G401 (cell line): ENCODE results near the gene CRISPLD2. TPM values are rescaled to one million over a fixed set of nuclear protein-coding genes. Genes with fewer than 3 reads are reported as not detected.
A peak's percentile ranks its signal among the peaks of the same experiment; 100 is the strongest.

Experiments
- DNase-seq: peaks from one replicate; pipeline ENCODE4 v3.0.0-alpha.2; 2015; ENCODE audit warnings: low spot score
- in situ Hi-C: cut with HindIII; loops from 2 replicates; pipeline ENCODE4 v1.10.0; 2016; ENCODE audit warnings: low sequenced_read_pairs, mixed read lengths
- total RNA-seq: library from RNA; depleted of rRNA; stranded (reverse); fragments of >200 nt; shearing (Covaris generic); gene quantifications from 2 replicates; pipeline ENCODE4 v1.2.3, GENCODE V29; 2014

The CRISPLD2 gene
- total RNA-seq, 1 experiment from 2014 or later, result 0.03 TPM

DNA sequence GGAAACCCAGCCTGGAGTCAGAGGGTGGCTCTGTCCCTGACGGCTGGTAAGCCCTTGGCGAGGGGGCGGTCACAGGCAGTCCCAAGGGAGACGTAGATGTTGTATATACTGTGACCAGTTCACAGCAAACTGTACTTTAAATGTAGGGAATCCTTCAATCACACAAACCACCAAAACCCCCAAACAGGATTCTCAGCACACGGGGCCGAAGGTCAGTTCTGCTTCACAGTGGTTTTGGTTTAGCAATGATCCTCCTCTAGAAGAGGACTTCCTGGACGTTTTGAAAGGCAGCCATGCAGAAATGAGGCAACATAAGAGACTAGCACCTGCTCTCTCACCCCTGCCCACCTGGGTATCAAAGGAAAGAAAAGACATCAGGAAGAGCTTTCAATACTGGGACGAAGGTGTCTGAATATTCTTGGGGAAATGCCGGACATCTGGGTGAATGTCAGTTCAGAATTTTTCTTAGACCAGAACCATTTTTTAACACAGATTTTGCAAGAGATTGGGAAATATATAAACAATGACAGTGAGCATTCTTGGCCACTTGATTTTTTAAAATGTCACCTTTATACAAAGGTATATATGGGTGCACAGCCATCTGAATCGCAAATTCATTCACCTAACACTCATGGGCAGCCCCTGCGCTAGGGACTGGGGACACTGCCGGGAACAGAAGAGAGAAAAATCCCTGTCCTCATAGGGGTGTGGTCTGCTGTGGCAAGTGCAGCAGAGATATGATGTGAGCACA is 74.2 kb downstream of the CRISPLD2 start:
- in situ Hi-C loops, result no loop called here
- DNase-seq, result no peak

DNA sequence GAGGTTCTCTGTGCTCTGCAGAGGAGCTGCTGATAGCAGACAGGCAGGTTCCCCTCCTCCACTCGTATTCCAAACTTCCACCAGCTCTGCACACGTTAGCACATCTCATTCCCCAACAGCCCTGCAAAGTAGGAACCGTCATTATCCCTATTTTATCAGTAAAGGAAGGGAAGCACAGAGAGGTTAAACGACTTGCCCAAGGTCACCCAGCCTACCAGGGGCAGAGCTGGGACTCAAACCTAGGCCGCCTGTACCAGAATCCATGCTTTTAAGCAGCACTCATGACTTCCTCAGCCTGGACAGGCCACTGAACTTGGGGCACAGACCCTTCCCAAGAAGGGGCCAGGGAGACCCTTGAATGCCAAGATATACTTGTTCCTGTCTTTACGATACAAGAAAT is 75.2 kb downstream of the CRISPLD2 start:
- no peak for DNase-seq
- in situ Hi-C loops, result no loop called here

DNA sequence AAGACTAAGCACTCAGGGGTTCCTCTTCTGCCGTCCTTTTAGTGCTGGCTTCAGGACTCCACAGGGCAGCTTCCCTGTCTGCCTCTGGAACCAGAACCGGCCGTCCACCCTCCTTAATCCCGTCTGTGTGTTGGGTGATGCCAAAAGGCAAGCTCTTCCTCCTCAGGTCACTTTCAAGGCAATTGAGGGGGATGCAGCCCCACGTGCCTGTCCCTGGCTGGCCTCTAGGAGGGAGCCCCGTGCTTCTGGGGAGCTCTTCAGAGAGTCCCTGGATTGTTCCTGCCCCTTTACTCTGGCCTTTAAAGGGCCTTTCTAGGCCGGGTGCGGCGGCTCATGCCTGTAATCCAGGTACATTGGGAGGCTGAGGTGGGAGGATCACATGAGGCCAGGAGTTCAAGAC is 77.1 kb downstream of the CRISPLD2 start:
- in situ Hi-C loops, result no loop called here
- no peak for DNase-seq

DNA sequence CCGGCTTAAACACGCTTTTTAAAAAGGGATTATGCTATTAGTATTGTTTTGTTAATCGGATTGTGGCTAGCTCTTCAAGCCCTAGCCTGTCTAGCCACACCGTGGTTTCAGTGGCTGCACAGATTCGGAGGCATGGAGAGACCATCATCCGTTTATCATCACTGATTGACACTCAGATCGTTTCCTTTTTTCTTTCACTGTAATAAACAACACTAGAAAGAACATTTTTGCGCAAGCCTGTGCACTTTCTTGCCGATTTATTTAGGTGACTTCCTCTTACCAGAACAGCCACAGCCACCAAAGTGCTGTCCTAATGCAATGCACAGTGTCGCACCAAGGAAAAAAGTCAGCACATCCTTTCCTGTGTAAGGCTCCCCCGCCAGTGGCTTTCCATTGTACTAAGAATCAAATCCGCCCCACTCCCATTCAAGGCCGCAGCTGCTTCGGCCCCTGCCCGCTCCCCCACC is 78.2 kb downstream of the CRISPLD2 start:
- in situ Hi-C loops, result no loop called here
- DNase-seq, result no peak

DNA sequence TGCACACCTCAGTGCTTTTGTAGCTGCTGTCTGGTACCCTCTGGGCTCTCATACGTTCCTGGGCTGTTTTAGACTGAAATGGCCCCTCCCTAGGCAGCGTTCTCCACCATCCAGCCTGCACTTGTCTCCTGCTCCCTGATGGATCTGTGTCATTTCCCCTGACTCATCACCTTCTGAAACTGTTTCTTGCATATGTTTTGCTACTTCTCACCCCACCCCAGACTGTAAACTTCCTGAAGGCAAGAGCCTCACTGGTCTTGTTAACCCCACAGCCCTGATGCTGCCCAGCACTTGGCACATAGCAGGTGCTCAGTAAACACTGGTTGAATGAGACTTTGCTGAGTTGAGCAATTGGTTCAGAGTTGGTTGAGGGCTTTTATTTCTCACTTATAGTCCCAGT is 78.7 kb downstream of the CRISPLD2 start:
- in situ Hi-C loops, result no loop called here
- DNase-seq, result no peak

DNA sequence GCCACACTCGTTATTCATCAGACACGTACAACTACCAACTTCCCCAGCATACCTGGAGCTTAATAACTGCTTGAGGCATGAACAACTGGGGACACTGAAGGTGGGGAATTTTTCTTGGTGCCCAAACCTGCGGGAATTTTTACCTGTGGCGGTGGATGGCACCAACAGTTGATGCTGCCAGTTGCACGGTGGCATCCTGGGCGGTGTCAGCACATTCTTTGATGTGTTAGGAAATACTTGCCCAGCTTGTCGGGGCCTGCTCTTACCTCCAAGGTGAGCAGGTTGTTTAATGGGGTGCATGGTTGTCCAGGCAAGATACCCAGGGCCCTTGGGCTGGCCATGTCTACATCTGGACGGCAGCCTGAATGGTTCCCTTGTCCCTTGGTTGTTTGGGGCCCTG is 79.6 kb downstream of the CRISPLD2 start:
- in situ Hi-C loops, result no loop called here
- DNase-seq, result no peak

DNA sequence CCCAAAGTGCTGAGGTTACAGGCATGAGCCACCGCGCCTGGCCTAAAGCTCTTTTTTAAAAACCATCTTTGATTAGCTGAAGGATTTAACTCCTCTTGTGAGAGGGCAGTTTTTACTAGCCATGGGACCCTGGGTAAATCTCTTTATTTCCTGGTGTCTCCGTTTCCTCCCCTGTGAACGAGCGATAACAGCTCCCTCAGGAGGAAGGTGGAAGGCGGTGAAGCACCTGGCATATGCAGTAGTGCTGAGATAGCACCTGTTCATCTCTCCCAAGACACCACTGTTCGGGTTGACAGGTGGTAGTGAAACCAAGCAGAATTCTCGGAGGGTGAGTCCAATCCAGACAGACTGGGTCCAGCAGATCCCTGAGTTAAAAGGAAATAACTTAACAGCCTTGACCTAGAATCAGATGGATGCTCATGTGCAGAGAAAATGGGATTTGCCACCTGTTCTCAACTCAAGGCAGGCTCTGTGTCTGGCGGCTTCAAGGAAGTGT is 86.2 kb downstream of the CRISPLD2 start:
- peak; percentile 82 for DNase-seq
- in situ Hi-C loops, result no loop called here

DNA sequence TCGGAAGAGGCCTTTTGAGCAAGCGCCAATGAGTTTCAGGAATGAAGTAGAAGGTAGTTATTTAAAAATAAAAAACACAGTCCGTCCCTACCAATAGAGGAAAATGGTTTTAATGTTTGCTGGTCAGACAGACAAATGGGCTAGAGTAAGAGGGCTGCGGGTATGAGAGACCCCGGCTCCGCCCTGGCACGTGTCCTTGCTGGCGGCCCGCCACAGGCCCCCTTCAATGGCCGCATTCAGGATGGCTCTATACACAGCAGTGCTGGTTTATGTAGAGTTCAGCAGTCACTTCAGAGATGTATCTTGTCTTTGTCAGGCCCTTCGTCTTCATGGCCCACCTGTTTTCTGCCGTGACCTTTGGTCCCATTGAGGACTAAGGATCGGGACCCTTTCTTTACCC is 87.3 kb downstream of the CRISPLD2 start:
- in situ Hi-C loops, result no loop called here
- no peak for DNase-seq

DNA sequence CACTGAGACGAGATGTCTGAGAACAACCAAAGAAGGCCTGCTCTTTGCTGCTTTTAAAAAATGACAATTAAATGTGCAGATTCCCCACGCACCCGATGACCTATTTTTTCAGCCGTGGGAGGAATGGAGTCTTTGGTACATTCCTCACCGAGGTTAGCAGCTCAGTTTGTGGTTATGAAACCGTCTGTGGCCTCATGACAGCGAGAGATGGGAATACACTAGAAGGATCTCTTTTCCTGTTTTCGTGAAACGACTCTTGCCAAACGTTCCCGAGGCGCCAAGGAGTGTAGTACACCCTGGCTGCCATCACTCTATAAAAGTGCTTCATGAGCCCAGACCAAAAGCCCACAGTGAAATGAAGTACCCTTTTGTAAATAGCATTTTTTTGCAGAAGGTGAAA is 87.8 kb downstream of the CRISPLD2 start:
- DNase-seq, result no peak
- in situ Hi-C loops, result no loop called here

DNA sequence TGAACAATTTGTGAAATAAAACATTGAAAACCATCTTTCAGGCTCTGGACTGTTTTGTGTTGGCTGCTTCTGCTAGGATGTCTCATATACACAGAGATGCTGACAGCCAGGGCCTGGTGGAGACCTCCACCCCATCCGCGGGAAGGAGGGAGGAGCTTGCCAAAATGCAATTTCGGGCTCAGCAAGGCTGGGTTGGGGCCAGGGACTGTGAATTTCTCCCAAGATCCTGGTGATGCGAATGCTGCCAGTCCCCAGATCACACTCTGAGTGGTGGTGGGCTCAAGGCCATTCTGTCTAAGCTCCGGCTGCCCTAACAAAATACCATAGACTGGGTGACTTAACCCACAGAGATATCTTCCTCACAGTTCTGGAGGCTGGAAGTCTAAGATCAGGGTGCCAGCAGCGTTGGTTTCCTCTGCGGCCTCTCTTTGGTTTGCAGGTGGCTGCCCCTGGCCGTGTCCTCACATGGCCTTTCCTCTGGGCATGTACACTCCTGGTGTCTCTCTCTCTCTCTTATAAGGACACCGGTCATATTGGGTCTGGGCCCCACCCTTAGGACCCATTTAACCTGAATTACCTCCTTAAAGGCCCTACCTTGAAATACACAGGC is 89.8 kb downstream of the CRISPLD2 start:
- in situ Hi-C loops, result no loop called here

DNA sequence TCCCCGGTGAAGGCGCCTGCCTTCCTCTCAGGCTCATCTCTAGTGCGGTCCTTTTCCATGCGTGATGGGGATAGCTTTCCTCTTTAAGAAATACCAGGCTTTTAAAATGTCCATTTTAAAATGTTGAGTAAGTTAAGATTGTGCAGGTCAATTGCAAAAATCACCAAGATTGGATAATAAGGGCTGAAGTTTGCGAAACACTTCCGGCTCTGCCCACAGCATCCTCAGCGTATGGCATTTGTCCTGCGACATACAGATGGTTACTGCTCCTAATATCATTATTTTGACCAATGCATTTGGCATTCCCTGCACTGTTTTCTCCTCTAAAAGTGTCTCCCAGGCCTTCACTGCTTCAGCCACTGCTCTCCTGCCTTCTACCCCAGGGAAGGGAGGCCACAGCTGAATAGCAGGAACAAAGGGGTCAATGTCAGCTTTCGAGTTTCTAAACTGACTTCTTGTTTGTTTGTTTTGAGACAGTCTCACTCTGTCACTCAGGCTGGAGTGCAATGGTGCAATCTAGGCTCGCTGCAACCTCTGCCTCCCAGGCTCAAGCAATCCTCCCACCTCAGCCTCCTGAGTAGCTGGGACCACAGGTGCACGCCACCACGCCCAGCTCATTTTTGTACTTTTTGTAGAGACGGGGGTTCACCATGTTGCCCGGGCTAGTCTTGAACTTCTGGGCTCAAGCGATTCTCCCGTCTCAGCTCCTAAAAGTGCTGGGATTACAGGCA is 91.9 kb downstream of the CRISPLD2 start:
- no peak for DNase-seq
- in situ Hi-C loops, result no loop called here

More for the DNA sequence above, 89.8 kb downstream of the CRISPLD2 start:
- no peak for DNase-seq

DNA sequence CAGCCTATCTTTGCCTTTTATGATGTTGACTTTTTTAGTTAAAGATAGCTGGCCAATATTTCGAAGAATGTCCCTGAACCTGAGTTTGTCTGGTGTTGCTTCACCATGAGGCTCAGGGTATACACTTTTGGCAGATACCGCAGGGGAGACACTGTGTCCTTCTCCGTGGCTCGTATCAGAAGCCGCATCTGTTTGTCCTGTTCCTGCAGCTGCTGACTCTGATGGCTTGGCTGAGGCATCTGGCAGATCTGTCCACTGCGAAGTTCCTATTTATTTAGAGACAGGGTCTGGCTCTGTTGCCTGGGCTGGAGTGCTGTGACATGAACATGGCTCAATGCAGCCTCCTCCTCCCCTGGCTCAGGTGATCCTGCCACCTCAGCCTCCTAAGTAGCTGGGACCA is 93.5 kb downstream of the CRISPLD2 start:
- in situ Hi-C loops, result no loop called here
- DNase-seq, result peak; percentile 22

DNA sequence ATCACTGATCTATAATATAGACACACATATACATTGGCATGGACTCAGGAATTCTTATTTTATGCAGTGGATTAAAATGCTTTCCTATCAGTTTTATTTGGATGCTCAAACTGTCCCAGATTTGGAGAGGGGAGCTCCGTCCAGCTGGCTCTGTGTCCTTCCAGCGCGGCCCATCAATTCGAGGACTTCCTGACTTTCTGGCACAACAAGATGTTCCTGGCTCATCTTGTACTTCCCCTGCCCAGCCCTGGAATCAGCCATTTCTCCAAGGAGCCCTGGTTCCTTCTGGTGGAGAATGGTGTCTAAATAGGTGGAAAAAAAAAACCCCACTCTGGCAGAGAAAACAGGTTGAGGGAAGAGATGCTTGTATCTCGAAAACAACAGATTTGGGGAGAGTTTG is 94.5 kb downstream of the CRISPLD2 start:
- in situ Hi-C loops, result no loop called here
- DNase-seq, result peak; percentile 95

DNA sequence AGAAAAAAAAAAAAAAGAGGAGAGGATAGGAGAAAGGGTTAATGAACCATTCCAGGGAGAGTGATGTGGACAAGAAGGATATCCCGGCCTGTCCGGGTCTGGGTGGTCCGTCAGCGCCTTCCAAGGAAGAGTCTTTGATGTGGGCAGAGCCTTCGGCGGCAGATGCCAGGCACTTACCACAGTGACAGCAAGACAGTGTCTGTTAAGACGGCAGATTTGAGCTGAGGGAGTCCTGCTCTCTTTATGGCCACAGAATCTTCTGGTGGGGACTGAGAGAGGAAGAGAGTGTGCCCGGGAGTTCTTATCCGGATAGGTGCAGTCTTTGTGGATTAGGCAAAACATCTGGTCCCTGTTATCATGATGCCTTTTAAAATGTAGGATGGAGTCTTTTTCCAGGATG is 96.4 kb downstream of the CRISPLD2 start:
- DNase-seq, result no peak
- in situ Hi-C loops, result no loop called here

DNA sequence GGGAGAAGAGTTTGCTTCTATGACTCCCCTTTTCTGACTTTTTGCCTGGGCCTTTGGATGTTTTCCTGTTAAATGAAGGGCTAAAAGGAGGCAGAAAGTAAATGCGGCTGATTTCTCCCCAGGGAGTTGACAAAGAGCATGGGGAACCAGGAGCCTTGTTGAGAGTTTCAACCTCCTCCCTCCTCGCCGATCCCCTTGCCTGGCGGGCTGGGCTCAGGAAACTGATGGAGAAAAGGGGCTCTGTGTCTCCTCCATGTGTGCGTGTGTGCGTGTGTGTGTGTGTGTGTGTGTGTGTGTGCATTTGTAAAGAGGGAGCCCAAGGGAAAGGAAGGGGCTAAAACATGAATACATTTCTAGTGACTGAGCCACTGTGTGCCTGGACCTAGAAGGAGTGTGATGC is 97.1 kb downstream of the CRISPLD2 start:
- in situ Hi-C loops, result no loop called here
- DNase-seq, result no peak

DNA sequence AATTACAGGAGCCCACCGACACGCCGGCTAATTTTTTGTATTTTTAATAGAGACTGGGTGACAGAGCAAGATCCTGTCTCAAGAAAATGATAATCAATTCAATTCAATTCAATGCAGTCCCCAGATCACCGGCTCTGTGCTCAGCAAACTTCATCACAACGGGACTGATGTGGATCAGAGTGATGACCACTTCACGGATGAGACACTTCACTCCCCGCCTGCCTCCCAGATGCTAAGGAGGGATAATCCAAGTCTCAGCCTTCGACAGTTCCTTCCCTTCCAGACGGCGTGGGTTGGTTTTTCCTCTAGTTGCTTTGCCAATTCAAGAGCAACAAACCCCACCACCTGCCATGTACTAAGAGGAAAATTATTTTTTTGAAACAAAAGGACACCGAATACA is 97.7 kb downstream of the CRISPLD2 start:
- in situ Hi-C loops, result no loop called here
- DNase-seq, result no peak

DNA sequence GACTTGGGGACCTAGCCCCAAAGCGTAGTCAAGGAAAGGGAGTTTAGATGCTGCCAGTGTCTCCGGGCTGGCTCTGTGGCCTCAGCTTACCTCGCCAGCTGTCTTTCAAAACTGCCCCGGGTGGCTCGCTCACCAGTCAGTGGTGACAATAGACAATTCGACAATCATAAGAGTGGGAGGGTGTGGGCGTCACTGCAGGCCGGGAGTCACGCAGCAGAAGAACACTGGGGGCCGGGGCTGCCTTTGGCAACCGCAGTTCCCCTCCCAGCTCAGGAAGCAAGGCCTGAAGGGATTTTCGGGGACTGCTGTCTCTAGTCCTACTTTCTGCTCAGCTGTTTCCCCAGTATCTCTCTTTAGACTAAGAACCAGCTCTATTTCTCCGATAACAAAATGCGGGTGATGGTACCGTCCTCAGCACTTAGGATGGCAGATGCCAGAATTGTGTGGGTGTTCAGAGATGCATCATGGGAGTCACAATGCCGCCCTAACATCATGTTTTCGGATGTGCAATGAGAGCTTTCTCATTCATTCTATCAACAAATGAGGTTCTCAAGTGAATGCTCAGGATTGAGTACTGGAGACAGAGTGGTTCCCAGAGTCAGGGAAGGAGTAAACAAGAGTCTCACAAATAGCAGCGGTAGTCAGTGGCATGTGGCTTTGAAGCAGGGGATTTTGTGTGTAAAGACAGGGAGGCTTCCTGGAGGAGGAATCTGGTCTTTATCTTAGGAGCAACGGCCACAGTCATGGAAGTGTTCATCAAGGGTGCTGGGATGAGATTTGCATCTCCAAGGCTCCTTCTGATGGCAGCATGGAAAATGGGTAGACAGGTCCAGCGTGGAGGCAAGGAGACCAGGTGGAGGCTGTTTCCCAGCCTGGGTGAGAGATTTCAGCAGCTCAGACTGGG is 98.5 kb downstream of the CRISPLD2 start:
- in situ Hi-C loops, result no loop called here
- no peak for DNase-seq

DNA sequence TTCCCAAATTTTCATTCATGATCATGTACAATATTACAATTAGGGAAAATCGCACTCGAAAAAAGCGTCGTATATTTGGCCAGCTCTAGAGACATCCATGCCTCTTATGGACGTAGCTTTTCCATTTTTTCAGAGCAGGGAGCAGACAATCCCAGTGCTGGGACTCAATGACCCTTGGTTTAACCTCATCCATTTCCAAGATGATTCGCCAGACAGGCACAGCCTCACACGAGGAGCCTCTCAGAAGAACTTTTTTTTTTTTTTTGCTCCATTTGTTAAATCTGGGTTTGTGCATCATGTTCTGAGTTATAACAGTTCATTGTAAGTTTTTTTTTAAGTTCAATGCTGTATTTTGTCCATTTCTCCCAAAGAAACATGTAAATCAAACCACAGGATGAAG is 99.5 kb downstream of the CRISPLD2 start:
- DNase-seq, result no peak
- in situ Hi-C loops, result no loop called here

DNA sequence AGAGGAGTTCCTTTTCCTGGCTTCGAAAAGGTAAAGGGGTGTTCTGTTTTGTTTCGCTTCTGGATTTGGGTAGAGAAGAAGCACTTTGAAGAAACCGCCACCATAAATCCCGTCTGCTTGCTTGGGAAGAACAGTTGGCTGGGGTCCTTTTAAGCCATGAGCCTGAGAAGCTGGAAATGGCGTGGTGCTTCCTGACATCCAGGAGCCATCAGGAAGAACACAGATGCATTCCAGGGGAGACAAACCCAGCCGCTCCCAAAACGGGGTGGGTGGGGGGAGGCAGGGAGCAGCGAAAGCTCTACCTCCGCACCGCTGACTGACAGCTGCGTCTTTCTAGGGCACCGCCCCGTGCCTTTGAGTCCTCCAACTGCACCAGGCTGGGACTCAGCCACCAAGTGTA is 99.9 kb downstream of the CRISPLD2 start:
- no peak for DNase-seq
- in situ Hi-C loops, result loop anchor here (10.0 kb wide), 1 partner anchor 95 kb away; the partner anchor contains the start of gene ZDHHC7
